ENCODE results near the gene RFX4.

GRCh38 chr12:106783515-106783914, 200.7 kb downstream of the RFX4 start:
- TF ChIP-seq EZH2 (IDR thresholded peaks at IDR 0.05; ENCODE audit: low read length): no peak
- TF ChIP-seq, protein P1, sequence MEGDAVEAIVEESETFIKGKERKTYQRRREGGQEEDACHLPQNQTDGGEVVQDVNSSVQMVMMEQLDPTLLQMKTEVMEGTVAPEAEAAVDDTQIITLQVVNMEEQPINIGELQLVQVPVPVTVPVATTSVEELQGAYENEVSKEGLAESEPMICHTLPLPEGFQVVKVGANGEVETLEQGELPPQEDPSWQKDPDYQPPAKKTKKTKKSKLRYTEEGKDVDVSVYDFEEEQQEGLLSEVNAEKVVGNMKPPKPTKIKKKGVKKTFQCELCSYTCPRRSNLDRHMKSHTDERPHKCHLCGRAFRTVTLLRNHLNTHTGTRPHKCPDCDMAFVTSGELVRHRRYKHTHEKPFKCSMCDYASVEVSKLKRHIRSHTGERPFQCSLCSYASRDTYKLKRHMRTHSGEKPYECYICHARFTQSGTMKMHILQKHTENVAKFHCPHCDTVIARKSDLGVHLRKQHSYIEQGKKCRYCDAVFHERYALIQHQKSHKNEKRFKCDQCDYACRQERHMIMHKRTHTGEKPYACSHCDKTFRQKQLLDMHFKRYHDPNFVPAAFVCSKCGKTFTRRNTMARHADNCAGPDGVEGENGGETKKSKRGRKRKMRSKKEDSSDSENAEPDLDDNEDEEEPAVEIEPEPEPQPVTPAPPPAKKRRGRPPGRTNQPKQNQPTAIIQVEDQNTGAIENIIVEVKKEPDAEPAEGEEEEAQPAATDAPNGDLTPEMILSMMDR (optimal IDR thresholded peaks at IDR 0.05 in 1 of 3, IDR thresholded peaks at IDR 0.05 in 1 of 3, conservative IDR thresholded peaks at IDR 0.05 in 1 of 3; ENCODE audit: extremely low read depth in 1 of 3, insufficient read depth in 2 of 3, low read length in 3 of 3): no peak

Data from keratinocyte (primary cell).